GM18873 (cell line): ENCODE results near the gene MLLT3.

Experiments
- ATAC-seq: cut with Tn5 transposase; IDR thresholded peaks from one replicate; pipeline ENCODE4 v1.9.1; 2021; ENCODE audit warnings: mild to moderate bottlenecking, moderate library complexity, moderate number of reproducible peaks; ENCODE audit not compliant: unreplicated experiment, low FRiP score

Gene MLLT3

DNA sequence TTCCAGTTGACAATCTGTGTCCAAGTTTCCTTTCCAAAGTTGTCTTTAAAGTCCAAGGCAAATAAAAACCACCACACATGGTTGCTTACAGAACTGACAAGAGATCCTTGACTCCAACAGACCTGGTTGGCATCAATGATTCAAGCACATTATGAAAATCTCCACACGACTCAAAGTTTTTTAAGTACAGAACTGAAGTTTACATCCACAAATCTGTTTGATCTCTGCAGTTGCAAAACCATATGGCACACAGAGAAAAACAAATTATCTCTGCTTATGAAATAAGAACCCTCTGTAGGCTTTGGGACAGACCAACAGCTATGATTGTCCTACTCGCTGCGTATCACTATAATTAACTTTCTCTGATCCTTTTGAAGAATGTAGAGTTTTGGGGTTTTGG lies 60.8 kb downstream of the MLLT3 start:
- ATAC-seq = no peak

DNA sequence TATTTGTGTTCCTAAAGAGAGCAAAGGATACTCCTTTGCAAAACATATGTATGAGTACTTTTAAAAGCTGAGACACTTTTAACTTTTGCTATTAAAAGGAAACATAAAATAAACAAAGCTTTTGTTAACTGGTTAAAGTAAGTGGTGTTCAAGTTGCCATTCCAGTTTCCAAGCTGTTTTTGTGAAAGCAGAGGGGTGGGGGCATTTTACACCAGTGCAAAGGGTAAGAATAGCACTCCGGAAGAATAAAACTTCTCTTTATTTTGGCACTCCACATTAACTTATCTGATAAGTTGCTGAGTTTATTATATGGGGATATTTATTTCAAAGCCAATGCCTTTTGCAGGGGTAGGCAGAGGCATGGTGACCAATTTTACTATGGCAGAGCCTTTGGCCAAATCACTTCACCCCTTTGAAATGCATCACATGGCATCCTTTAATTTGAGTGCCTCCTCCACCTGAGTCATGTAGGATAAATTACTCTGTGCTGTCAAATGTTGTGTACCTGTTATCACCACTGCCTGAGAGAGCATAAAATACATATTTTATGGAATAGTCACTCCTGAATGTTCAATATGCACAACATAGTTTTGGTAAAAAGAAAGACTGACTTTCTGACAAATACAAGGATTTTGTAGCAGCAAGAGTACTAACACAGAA lies 62.9 kb downstream of the MLLT3 start:
- no peak for ATAC-seq

- ATAC-seq = no peak
These were observed 63.7 kb downstream of the MLLT3 start for GRCh38 chr9:20558566-20559016.

GRCh38 chr9:20557890-20558565 lies 64.3 kb downstream of the MLLT3 start:
- no peak for ATAC-seq

- no peak for ATAC-seq
These were observed 65.0 kb downstream of the MLLT3 start for GRCh38 chr9:20557285-20557684.

- ATAC-seq = no peak
These were observed 68.6 kb downstream of the MLLT3 start for GRCh38 chr9:20553558-20554149.

DNA sequence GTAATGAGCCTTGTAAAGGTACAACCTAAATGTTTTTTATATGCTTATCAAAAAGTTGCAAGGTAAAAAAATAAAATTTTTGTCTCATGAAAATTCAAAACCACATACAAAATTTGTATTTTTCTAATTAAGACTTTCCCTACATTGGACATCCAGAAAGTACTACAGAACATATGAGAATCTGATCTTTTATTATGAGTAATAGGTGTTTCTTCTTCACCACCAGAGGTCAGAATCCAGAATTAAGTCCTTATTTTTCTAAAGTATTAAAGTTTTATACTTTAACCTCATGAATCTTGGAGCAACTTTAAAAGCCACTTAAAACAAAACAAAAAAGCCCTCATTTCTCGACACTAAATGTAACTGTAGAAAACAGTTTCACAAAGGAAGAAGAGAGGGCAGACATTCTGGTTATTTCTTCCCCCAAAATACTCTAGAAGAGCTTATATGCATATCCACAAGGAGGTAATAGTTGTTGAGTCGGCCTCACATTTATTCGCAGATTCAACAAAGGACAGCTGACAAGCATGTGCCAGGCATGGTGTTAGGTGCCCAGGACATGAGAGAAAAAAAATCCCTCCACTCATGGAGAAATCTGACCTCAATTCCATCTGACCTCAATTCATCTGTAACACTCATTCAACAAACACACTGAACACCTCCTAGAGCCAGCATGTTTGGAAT lies 69.3 kb downstream of the MLLT3 start:
- ATAC-seq = no peak

DNA sequence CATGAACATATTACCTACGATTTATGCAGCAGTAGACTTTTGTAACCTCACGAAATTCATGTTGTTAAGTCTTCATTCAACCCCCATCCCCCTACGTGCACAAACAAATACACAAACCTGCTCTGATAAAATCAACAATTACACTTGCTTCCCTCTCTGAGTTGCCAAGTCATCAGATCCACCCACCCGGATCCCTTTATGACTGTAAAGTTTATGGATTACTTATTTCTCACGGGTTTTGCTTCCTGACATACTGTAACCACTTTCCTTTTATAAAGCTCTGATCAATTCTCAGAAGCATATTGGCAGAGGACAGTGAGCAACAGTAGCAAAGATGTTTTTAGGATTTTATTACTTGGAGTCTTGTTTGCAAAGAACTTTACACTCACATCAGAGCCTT lies 70.5 kb downstream of the MLLT3 start:
- peak; percentile 72 for ATAC-seq

GRCh38 chr9:20551236-20551635 lies 71.1 kb downstream of the MLLT3 start:
- ATAC-seq = no peak

- ATAC-seq = no peak
These were observed 72.0 kb downstream of the MLLT3 start for GRCh38 chr9:20550326-20550725.

GRCh38 chr9:20549053-20549452 lies 73.2 kb downstream of the MLLT3 start:
- ATAC-seq = no peak

DNA sequence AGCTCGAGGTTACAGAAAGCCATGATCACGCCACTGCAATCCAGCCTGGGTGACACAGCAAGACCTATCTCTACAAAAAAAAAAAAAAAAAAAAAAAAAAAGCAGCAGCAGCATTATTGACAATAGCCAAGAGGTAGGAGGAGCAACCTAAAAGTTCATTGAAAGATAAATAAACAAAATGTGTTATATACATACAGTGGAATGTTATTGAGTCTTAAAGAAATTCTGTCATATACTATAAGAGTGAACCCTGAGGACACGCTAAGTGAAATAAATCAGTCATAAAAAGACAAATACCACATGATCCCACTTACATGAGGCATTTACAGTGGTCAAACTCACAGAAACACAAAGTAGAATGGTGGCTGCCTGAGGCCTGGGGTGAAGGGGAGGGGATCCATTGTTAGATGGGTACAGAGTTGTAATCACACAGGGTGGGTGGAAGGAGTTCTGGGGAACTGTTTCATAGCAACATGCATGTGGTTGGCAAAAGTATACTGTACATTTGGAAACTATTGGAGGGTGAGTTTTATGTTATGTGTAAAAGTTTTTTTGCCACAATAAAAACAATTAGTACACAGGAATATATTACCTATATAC lies 77.2 kb downstream of the MLLT3 start:
- ATAC-seq = no peak

- ATAC-seq = no peak
These were observed 82.0 kb downstream of the MLLT3 start for GRCh38 chr9:20540169-20540863.

- ATAC-seq = no peak
These were observed 83.3 kb downstream of the MLLT3 start for GRCh38 chr9:20538956-20539355.

- ATAC-seq = no peak
These were observed 84.2 kb downstream of the MLLT3 start for GRCh38 chr9:20538092-20538491.

DNA sequence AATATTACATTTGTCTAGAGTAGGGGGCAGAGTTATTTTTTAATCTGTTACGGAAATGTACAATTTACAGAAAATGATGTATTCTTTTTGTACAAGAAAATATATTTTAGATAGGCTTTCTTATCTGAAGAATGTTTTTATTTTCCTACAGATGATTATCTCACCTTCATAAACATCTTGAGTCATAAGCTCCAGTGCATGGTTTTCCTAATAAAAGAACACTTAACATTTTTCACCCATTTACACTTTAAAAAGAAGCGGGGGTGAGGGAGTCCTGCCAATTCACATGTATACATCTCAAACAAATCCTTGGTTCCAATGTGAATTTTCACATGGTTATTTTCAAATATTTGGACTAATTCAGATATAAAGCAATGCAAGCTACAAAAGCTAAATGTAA lies 85.0 kb downstream of the MLLT3 start:
- no peak for ATAC-seq

- ATAC-seq = no peak
These were observed 89.7 kb downstream of the MLLT3 start for GRCh38 chr9:20532584-20532983.

- no peak for ATAC-seq
These were observed 92.5 kb downstream of the MLLT3 start for GRCh38 chr9:20529837-20530236.

DNA sequence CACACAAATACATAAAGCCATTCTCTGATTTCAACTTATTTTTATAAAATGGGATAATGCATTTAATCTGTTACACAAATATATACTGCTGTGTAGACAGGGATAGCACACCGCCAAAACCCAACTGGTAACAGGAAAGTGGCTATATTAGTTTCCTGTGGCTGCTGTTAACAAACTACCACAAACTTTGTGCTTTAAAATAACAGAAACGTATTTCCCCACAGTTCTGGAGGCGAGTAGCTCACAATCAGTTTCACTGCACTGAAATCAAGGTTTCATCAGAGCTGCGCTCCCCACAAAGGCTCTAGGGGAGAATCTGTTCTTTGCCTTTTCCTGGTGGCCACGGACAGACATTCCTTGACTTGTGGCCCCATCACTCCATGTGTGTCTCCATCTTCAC lies 94.0 kb downstream of the MLLT3 start:
- no peak for ATAC-seq
